ENCODE results near the gene MMP23B.

Gene MMP23B

GRCh38 chr1:1602968-1603506 is 28.9 kb upstream of the MMP23B start:
- no peak for DNase-seq

- DNase-seq: no peak
These were observed 28.2 kb upstream of the MMP23B start for GRCh38 chr1:1603671-1604373.

- DNase-seq: no peak
These were observed 27.5 kb upstream of the MMP23B start for GRCh38 chr1:1604374-1605033.

- DNase-seq: no peak
These were observed 26.9 kb upstream of the MMP23B start for GRCh38 chr1:1605034-1605591.

GRCh38 chr1:1605724-1606123 is 26.2 kb upstream of the MMP23B start:
- no peak for DNase-seq

GRCh38 chr1:1606232-1606631 is 25.7 kb upstream of the MMP23B start:
- DNase-seq: no peak

GRCh38 chr1:1609822-1610485 is 22.0 kb upstream of the MMP23B start:
- no peak for DNase-seq

GRCh38 chr1:1610796-1611195 is 21.2 kb upstream of the MMP23B start:
- no peak for DNase-seq

GRCh38 chr1:1612104-1612400 is 19.9 kb upstream of the MMP23B start:
- DNase-seq: no peak

GRCh38 chr1:1613509-1614082 is 18.4 kb upstream of the MMP23B start:
- no peak for DNase-seq

- no peak for DNase-seq
These were observed 17.6 kb upstream of the MMP23B start for GRCh38 chr1:1614204-1614953.

GRCh38 chr1:1614954-1615255 is 17.1 kb upstream of the MMP23B start:
- DNase-seq: no peak

GRCh38 chr1:1615256-1616044 is 16.5 kb upstream of the MMP23B start, which contains the start of gene MIB2:
Gene MIB2, plus strand, starts transcription at chr1:1615500. Its CDS starts 7,953 bp downstream, at chr1:1623453.
- peak; percentile 97 for DNase-seq

- no peak for DNase-seq
These were observed 15.8 kb upstream of the MMP23B start for GRCh38 chr1:1616045-1616790.

- no peak for DNase-seq
These were observed 15.1 kb upstream of the MMP23B start for GRCh38 chr1:1616838-1617237.

GRCh38 chr1:1617516-1617915 is 14.5 kb upstream of the MMP23B start:
- no peak for DNase-seq

- DNase-seq: no peak
These were observed 14.0 kb upstream of the MMP23B start for GRCh38 chr1:1617925-1618324.

- DNase-seq: no peak
These were observed 13.4 kb upstream of the MMP23B start for GRCh38 chr1:1618396-1619068.

GRCh38 chr1:1619917-1620361 is 12.0 kb upstream of the MMP23B start:
- no peak for DNase-seq

- DNase-seq: no peak
These were observed 11.4 kb upstream of the MMP23B start for GRCh38 chr1:1620433-1621139.

Data from activated gamma-delta T cell treated with Interleukin-2 at 50 U/mL for 16 hours (primary cell).